C4-2B (cell line): ENCODE results near the gene TSTD2.
"Not testable (repeated sequence)": the region's sequence is repeated elsewhere in the genome, so short reads cannot be mapped to it uniquely, and the experiment has no call there.

Experiments used
- H3K27ac ChIP-seq: fragments of 450-650 bp; 2 replicates; pipeline ENCODE4 v1.5.1; 2017
- ZFX ChIP-seq: fragments of 450-650 bp; IDR thresholded peaks from 2 replicates; pipeline ENCODE4 v1.6.1; 2017
- TF ChIP-seq, protein P1 (sequence below): fragments of 450-650 bp; conservative IDR thresholded peaks from 2 replicates; pipeline ENCODE4 v1.5.1; 2017; ENCODE audit warnings: mild to moderate bottlenecking

The TSTD2 gene

DNA sequence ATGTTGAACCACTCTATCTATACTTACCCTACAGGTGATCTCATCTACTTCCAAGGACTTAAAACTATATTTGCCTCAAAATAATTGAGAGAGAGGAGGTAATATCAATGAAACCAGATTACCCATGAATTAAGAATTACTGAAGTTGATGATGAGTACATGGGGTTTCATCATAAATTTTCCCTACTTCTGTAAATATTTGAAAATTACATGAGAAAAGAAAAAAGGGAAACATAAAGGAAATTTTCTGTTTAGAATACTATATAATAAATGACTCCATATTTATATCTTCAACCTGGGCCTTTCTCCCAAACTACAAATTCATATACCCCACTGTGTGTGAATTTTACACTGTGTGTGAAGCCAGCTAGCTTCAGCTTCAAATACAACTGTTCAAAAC, 2.6 kb downstream of the TSTD2 start:
- no peak overlapping the region for H3K27ac ChIP-seq
- TF ChIP-seq ZFX, result no peak
- TF ChIP-seq, protein P1, sequence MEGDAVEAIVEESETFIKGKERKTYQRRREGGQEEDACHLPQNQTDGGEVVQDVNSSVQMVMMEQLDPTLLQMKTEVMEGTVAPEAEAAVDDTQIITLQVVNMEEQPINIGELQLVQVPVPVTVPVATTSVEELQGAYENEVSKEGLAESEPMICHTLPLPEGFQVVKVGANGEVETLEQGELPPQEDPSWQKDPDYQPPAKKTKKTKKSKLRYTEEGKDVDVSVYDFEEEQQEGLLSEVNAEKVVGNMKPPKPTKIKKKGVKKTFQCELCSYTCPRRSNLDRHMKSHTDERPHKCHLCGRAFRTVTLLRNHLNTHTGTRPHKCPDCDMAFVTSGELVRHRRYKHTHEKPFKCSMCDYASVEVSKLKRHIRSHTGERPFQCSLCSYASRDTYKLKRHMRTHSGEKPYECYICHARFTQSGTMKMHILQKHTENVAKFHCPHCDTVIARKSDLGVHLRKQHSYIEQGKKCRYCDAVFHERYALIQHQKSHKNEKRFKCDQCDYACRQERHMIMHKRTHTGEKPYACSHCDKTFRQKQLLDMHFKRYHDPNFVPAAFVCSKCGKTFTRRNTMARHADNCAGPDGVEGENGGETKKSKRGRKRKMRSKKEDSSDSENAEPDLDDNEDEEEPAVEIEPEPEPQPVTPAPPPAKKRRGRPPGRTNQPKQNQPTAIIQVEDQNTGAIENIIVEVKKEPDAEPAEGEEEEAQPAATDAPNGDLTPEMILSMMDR, result no peak

GRCh38 chr9:97629156-97629555, 4.0 kb downstream of the TSTD2 start:
- H3K27ac ChIP-seq, result no peak overlapping the region
- TF ChIP-seq, protein P1, result no peak
- TF ChIP-seq ZFX, result no peak

DNA sequence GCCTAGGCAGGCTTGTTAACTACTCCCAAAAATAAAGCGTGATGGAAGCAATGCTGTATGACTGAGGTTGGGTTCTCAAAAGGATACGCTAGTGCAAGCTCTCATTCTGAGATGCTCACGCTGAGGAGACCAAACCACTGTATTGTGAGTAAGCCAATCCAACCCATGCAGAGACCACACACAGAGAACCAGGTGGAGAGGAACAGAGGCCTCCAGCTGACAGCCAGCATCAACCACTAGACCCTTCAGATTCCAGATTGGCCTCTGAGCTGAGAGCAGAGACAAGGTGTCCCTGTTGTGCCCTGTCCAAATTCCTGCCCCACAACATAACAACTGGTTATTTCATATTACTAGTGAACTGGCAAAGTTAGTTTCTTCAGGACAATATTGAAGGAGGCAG, 4.5 kb downstream of the TSTD2 start:
- TF ChIP-seq, protein P1, result no peak
- no peak for TF ChIP-seq ZFX
- H3K27ac ChIP-seq, result no peak overlapping the region

DNA sequence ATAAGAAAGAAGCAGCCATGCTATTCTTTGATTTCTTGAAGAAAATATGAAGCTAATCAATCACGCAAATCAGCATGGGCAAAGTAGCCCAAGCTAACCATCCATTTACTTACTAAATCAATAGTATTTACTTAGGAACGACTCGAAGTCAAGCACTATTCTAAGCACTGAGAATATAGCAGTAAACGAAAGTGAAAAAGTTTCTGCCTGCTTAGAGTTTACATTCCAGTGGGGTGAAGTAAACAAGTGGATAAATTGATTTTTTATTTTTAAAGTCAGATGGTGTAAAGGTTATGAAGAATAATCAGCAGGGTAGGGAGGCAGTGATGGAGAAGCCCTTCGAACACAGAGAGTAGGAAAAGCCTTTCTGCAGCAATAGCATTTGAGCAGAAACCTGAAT, 5.5 kb downstream of the TSTD2 start:
- no peak overlapping the region for H3K27ac ChIP-seq
- TF ChIP-seq, protein P1, result no peak
- TF ChIP-seq ZFX, result no peak

DNA sequence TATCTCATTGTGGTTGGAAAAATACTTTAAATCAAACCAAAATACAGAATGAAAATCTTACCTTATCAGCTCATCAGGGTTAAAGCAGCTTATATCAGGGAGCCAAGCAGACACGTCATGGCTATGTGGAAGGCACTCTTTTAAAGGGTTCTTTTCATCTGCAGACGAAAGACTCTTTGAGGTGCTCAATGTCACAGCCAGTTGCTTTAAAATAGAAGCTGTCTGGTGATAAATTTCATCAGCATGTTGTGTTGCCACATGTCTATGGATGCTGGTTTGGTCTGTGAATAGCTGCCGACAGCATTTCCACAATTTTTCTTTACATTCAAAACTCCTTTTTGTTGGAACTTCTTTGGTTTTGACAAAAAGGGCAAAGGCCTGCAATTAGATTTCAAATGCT, 7.5 kb downstream of the TSTD2 start:
- TF ChIP-seq, protein P1, result no peak
- no peak for TF ChIP-seq ZFX
- no peak overlapping the region for H3K27ac ChIP-seq

GRCh38 chr9:97623946-97624345, 9.2 kb downstream of the TSTD2 start:
- H3K27ac ChIP-seq, result no peak overlapping the region
- TF ChIP-seq ZFX, result no peak
- TF ChIP-seq, protein P1, result no peak

DNA sequence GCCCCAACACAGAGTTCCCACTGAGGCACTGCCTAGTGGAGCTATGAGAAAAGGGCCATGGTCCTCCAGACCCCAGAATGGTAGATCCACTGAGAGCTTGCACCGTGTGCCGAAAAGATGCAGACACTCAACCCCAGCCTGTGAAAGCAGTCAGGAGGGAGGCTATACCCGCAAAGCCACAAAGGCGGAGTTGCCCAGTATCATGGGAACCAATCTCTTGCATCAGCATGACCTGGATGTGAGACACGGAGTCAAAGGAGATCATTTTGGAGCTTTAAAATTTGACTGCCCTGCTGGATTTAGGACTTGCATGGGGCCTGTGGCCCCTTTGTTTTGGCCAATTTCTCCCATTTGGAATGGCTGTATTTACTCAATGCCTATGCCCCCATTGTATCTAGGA, 10.7 kb downstream of the TSTD2 start:
- H3K27ac ChIP-seq, result not testable (repeated sequence)

GRCh38 chr9:97620063-97620462, 13.1 kb downstream of the TSTD2 start:
- H3K27ac ChIP-seq, result not testable (repeated sequence)

- no peak overlapping the region for H3K27ac ChIP-seq
- TF ChIP-seq, protein P1, result no peak
- no peak for TF ChIP-seq ZFX
Observed at GRCh38 chr9:97617939-97618416, 15.2 kb downstream of the TSTD2 start.
